ENCODE data around the gene INCA1. TPM values are rescaled to one million over a fixed set of nuclear protein-coding genes. Genes with fewer than 3 reads are reported as not detected.
A peak's percentile ranks its signal among the peaks of the same experiment; 100 is the strongest.

Gene INCA1
- total and polyA plus RNA-seq, 2 of the 8 experiments (the other 6 are each of a cell fraction or from before 2014, with no cell fraction given), result 0.89 to 1.4 TPM

DNA sequence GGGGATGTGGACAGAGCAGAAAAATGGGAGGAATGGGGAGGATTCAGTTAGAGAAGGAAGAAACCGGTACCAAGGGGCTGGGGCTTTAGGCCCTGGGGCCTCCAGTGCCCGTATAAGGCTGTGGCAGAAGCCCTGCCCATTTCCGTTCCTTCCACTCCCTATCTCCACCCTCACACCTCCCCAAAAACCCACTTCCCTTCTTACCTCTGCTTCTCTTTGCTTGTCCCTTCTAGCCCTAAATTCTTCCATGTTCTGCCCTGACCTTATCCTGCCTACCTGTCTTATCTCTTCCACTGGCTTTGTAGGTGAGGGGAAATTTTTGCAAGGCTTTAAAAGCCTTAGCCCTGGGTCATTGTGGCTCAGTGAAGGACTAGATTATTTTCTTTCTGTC lies 53.2 kb downstream of the INCA1 start:
- no peak overlapping the region for H3K9ac ChIP-seq (replicated peaks in 1 of 4; ENCODE audit: extremely low read depth in 1 of 4, low read depth in 3 of 4, low read length in 3 of 4)
- H3K56ac ChIP-seq (replicated peaks; ENCODE audit: insufficient read length, low read depth, low read length), result peak overlapping the region; percentile 4
- H3K14ac ChIP-seq (ENCODE audit: insufficient read length), result no peak overlapping the region
- H3K27ac ChIP-seq (ENCODE audit: low read depth, low read length), result 0 out of 2 replicates have a peak overlapping the region, but pooled peaks have one; percentile 33
- H3K27me3 ChIP-seq (replicated peaks in 1 of 4; ENCODE audit: control insufficient read depth in 3 of 4, extremely low read depth in 1 of 4, insufficient read depth in 3 of 4, low read length in 3 of 4), result no peaks in the 10 kb centered on the region
- peaks cover 8 to 42% (median 28%) of the 10 kb centered on the region in 4 experiments for H3K36me3 ChIP-seq (ENCODE audit: control insufficient read depth in 2 of 4, insufficient read depth in 4 of 4, low read length in 3 of 4)
- H2BK12ac ChIP-seq (ENCODE audit: low read depth, low read length), result no peak overlapping the region
- peaks cover 3% of the 10 kb centered on the region for H3K79me1 ChIP-seq (ENCODE audit: low read depth, low read length)
- H2AFZ ChIP-seq (ENCODE audit: low read length), result no peak overlapping the region
- H3K23ac ChIP-seq (ENCODE audit: insufficient read length), result no peak overlapping the region
- peaks cover 20% of the 10 kb centered on the region for H3K23me2 ChIP-seq (ENCODE audit: low read depth, low read length)
- 76% methylated on average over 3 of the region's 3 CpGs; no CpG with 5 or more reads in 1 of the 2 experiments for WGBS, 2 experiments (ENCODE audit: extremely low coverage in 1 of 2, insufficient coverage in 1 of 2, insufficient read length in 1 of 2, insufficient replicate concordance in 2 of 2, low coverage in 1 of 2, low lambda C conversion rate in 2 of 2, missing lambda C conversion rate in 1 of 2)
- peaks cover 3 to 10% (median 5%) of the 10 kb centered on the region in 4 experiments; a peak in 6 of 7 replicates for H3K4me1 ChIP-seq (replicated peaks in 1 of 4; ENCODE audit: control insufficient read depth in 3 of 4, insufficient read depth in 4 of 4, low read length in 3 of 4)
- CTCF ChIA-PET (ENCODE audit: partially characterized antibody), result interaction anchor here (2.1 kb wide), 1 partner anchor 12 kb away, joined by 12 read pairs; no protein-coding TSS in a partner anchor
- H3K79me2 ChIP-seq (ENCODE audit: control insufficient read depth in 1 of 2, insufficient read depth in 2 of 2, low read length in 2 of 2), result peaks cover 8 to 58% of the 10 kb centered on the region in 2 experiments
- no peak for FAIRE-seq
- H2BK20ac ChIP-seq (ENCODE audit: low read length), result no peak overlapping the region
- no peak overlapping the region for H3K4ac ChIP-seq (replicated peaks; ENCODE audit: insufficient read length, low read depth, low read length)
- peaks cover 16 to 23% of the 10 kb centered on the region in 2 experiments for H4K20me1 ChIP-seq (replicated peaks in 1 of 2; ENCODE audit: control insufficient read depth in 1 of 2, insufficient read depth in 2 of 2, low read length in 2 of 2)
- 0 out of 2 replicates have a peak overlapping the region, but pooled peaks have one; percentile 48 for H4K8ac ChIP-seq (ENCODE audit: extremely low read depth, insufficient read depth, low read length)
- H3K9me3 ChIP-seq (ENCODE audit: insufficient read depth in 2 of 2, low read depth in 1 of 2, low read length in 1 of 2), result no peaks in the 10 kb centered on the region
- POLR2A ChIA-PET (ENCODE audit: partially characterized antibody), result interaction anchor here (0.6 to 32.4 kb wide), 12 partner anchors 3 to 213 kb away, joined by 3 to 987 read pairs (median 6); partner anchors contain the start of genes ENO3, MED11, PFN1 and RNF167
- no peak overlapping the region for H2BK15ac ChIP-seq (ENCODE audit: low read length)
- no peak for DNase-seq (ENCODE audit: low read depth in 1 of 2, low spot score in 2 of 2)
- no peak overlapping the region for H2BK120ac ChIP-seq (replicated peaks; ENCODE audit: low read depth, low read length)
- H3K18ac ChIP-seq (ENCODE audit: extremely low read depth, low read length), result no peak overlapping the region
- no peak overlapping the region for H4K5ac ChIP-seq (ENCODE audit: insufficient read length, low read depth, low read length)
- H3K4me3 ChIP-seq (ENCODE audit: extremely low read depth in 1 of 4, insufficient read depth in 2 of 4, low read depth in 3 of 4, low read length in 4 of 4), result no peak overlapping the region
- no peak overlapping the region for H4K91ac ChIP-seq (replicated peaks; ENCODE audit: insufficient read length, low read length)
- no peak overlapping the region for H2BK5ac ChIP-seq (ENCODE audit: low read depth, low read length)
- H2AK5ac ChIP-seq (ENCODE audit: low read depth, low read length), result no peak overlapping the region
- no peak for TF ChIP-seq RXRA (IDR thresholded peaks at IDR 0.05; ENCODE audit: insufficient read depth, low read depth, low read length)
- no peak for TF ChIP-seq ASH2L (IDR thresholded peaks at IDR 0.05; ENCODE audit: low read length)
- TF ChIP-seq CTBP2 (IDR thresholded peaks at IDR 0.05; ENCODE audit: borderline replicate concordance, insufficient read depth, insufficient read length, low read length), result no peak
- no peak for TF ChIP-seq RAD21 (IDR thresholded peaks at IDR 0.05 in 1 of 2, conservative IDR thresholded peaks at IDR 0.05 in 1 of 2; ENCODE audit: low read depth in 2 of 2, low read length in 2 of 2)
- peak; percentile 49; the same call in 1 of the 2 replicates for TF ChIP-seq SRF (IDR thresholded peaks at IDR 0.05; ENCODE audit: low read depth, low read length)
- H3K4me2 ChIP-seq (ENCODE audit: insufficient read depth in 1 of 2, low read depth in 2 of 2, low read length in 2 of 2), result no peak overlapping the region; a peak in 1 of 4 replicates

Data from H1 (cell line).